IMR-90 (cell line): ENCODE data around the gene ZNF549. TPM values are rescaled to one million over a fixed set of nuclear protein-coding genes. Genes with fewer than 3 reads are reported as not detected.

Experiments
- ATAC-seq: fragments of 200-7000 bp; cut with Tn5 transposase; 2 replicates; pipeline ENCODE4 v1.9.1; 2020; ENCODE audit warnings: low read depth, mild to moderate bottlenecking, moderate library complexity
- BruUV-seq: library from RNA; stranded (reverse); fragments of 400-500 nt; replicated peaks from 2 replicates; lab custom pipeline; 2021; lab: Mats Ljungman, UMichigan
- CTCF ChIA-PET: fragments of 300-600 bp; formaldehyde crosslinking; extraction: SDS; loops from one replicate; lab custom pipeline; 2021; ENCODE audit warnings: antibody characterized with exemption; lab: Yijun Ruan, JAX
- POLR2A ChIA-PET: fragments of 300-600 bp; sonication (Branson Sonifier 250); formaldehyde crosslinking; loops from one replicate; lab custom pipeline; 2022; ENCODE audit warnings: antibody characterized with exemption; ENCODE audit not compliant: unreplicated experiment; lab: Charles Lee
- DNase-seq: peaks from one replicate; pipeline ENCODE4 v3.0.0; 2013
- H2AFZ ChIP-seq: replicated peaks from 2 replicates; pipeline ENCODE3; 2013; ENCODE audit warnings: low read length, mild to moderate bottlenecking; ENCODE audit not compliant: poor library complexity
- H2AK5ac ChIP-seq: 2 replicates; pipeline ENCODE4 v1.6.1; 2013; ENCODE audit warnings: low read depth, low read length, inconsistent platforms
- H2AK9ac ChIP-seq: replicated peaks from 2 replicates; pipeline ENCODE3; 2013; ENCODE audit warnings: mild to moderate bottlenecking, low read depth, low read length, moderate library complexity; ENCODE audit not compliant: poor library complexity
- H2BK120ac ChIP-seq: 2 replicates; pipeline ENCODE4 v1.6.1; 2013; ENCODE audit warnings: low read depth, low read length, inconsistent platforms
- H2BK15ac ChIP-seq: 3 replicates; pipeline ENCODE4 v1.6.1; 2013; ENCODE audit warnings: low read depth, low read length, inconsistent platforms
- H2BK20ac ChIP-seq: 2 replicates; pipeline ENCODE4 v1.6.1; 2013; ENCODE audit warnings: low read depth, mild to moderate bottlenecking, inconsistent platforms, low read length, moderate library complexity
- H2BK5ac ChIP-seq: 2 replicates; pipeline ENCODE4 v1.6.1; 2013; ENCODE audit warnings: mild to moderate bottlenecking, low read depth, low read length, inconsistent platforms; ENCODE audit not compliant: poor library complexity, severe bottlenecking
- H3K14ac ChIP-seq: replicated peaks from 2 replicates; pipeline ENCODE4 v1.6.1; 2013; ENCODE audit warnings: low read depth, low read length, inconsistent platforms
- H3K18ac ChIP-seq: 2 replicates; pipeline ENCODE4 v1.6.1; 2013; ENCODE audit warnings: low read depth, low read length, control low read depth
- H3K23ac ChIP-seq: 2 replicates; pipeline ENCODE4 v1.6.1; 2013; ENCODE audit warnings: low read depth, low read length, inconsistent platforms
- H3K27ac ChIP-seq: 2 replicates; pipeline ENCODE4 v1.5.1; 2013; ENCODE audit warnings: mild to moderate bottlenecking, control low read depth, low read length; ENCODE audit not compliant: insufficient read depth
- H3K27me3 ChIP-seq: 2 replicates; pipeline ENCODE4 v1.6.1; 2013; ENCODE audit warnings: low read length; ENCODE audit not compliant: control insufficient read depth, insufficient read depth
- H3K36me3 ChIP-seq: 2 replicates; pipeline ENCODE4 v1.6.1; 2013; ENCODE audit warnings: low read length, mixed read lengths; ENCODE audit not compliant: control insufficient read depth, insufficient read depth
- H3K4ac ChIP-seq: 2 replicates; pipeline ENCODE4 v1.6.1; 2013; ENCODE audit warnings: low read depth, low read length, inconsistent platforms
- H3K4me1 ChIP-seq: 2 replicates; pipeline ENCODE4 v1.6.1; 2013; ENCODE audit warnings: low read length, mixed read lengths; ENCODE audit not compliant: control insufficient read depth, insufficient read depth
- H3K4me2 ChIP-seq: 2 replicates; pipeline ENCODE4 v1.6.1; 2013; ENCODE audit warnings: low read depth, mild to moderate bottlenecking, control low read depth, low read length, moderate library complexity
- H3K4me3 ChIP-seq: 2 replicates; pipeline ENCODE4 v1.5.1; 2013; ENCODE audit warnings: low read depth, mild to moderate bottlenecking, control low read depth, low read length, moderate library complexity; ENCODE audit not compliant: insufficient read depth
- H3K56ac ChIP-seq: 2 replicates; pipeline ENCODE4 v1.6.1; 2013; ENCODE audit warnings: low read length, inconsistent platforms; ENCODE audit not compliant: insufficient read depth; ENCODE audit errors: extremely low read depth
- H3K79me1 ChIP-seq, 2 experiments: 2 replicates each; pipeline ENCODE4 v1.6.1; 2013; ENCODE audit warnings: low read length in 2 of 2, inconsistent platforms in 1 of 2, low read depth in 1 of 2
- H3K9ac ChIP-seq: 2 replicates; pipeline ENCODE4 v1.6.1; 2013; ENCODE audit warnings: low read depth, low read length, control low read depth
- H3K9me1 ChIP-seq: 2 replicates; pipeline ENCODE4 v1.6.1; 2013; ENCODE audit warnings: low read length, inconsistent platforms; ENCODE audit not compliant: insufficient read depth
- H3K9me3 ChIP-seq: 2 replicates; pipeline ENCODE4 v1.6.1; 2013; ENCODE audit warnings: low read length; ENCODE audit not compliant: control insufficient read depth, insufficient read depth
- H4K20me1 ChIP-seq: 2 replicates; pipeline ENCODE4 v1.6.1; 2013; ENCODE audit warnings: low read length, inconsistent platforms; ENCODE audit not compliant: insufficient read depth
- H4K5ac ChIP-seq: 2 replicates; pipeline ENCODE4 v1.6.1; 2013; ENCODE audit warnings: mild to moderate bottlenecking, low read depth, low read length, control low read depth
- H4K8ac ChIP-seq, 2 experiments: 2 replicates each; pipeline ENCODE4 v1.6.1; 2013; ENCODE audit warnings: low read depth in 2 of 2, low read length in 2 of 2, control low read depth in 1 of 2, inconsistent platforms in 1 of 2
- H4K91ac ChIP-seq: 2 replicates; pipeline ENCODE4 v1.6.1; 2013; ENCODE audit warnings: low read depth, low read length, inconsistent platforms; ENCODE audit not compliant: insufficient read depth
- CEBPB ChIP-seq: IDR thresholded peaks from 2 replicates; pipeline ENCODE4 v1.6.1; 2012; ENCODE audit warnings: low read depth, low read length, improper control_type of control experiment
- CTCF ChIP-seq: conservative IDR thresholded peaks from 2 replicates; pipeline ENCODE4 v1.5.1; 2012; ENCODE audit warnings: mild to moderate bottlenecking, low read depth, low read length, improper control_type of control experiment
- FOS ChIP-seq: fragments of 150-350 bp; IDR thresholded peaks from 2 replicates; pipeline ENCODE4 v1.6.1; 2016; ENCODE audit warnings: low read depth, low read length
- MAFK ChIP-seq: IDR thresholded peaks from 2 replicates; pipeline ENCODE4 v1.6.1; 2012; ENCODE audit warnings: low read depth, low read length, improper control_type of control experiment
- MAZ ChIP-seq: IDR thresholded peaks from 2 replicates; pipeline ENCODE4 v1.6.1; 2012; ENCODE audit warnings: low read depth, mild to moderate bottlenecking, low read length, improper control_type of control experiment, moderate library complexity, borderline replicate concordance
- POLR2A ChIP-seq: IDR thresholded peaks from 2 replicates; pipeline ENCODE4 v1.6.1; 2012; ENCODE audit warnings: mild to moderate bottlenecking, low read depth, low read length
- RAD21 ChIP-seq: IDR thresholded peaks from 2 replicates; pipeline ENCODE4 v1.6.1; 2012; ENCODE audit warnings: low read length, improper control_type of control experiment
- RCOR1 ChIP-seq: IDR thresholded peaks from 2 replicates; pipeline ENCODE4 v1.6.1; 2012; ENCODE audit warnings: mild to moderate bottlenecking, low read length, improper control_type of control experiment; ENCODE audit not compliant: insufficient replicate concordance
- RFX5 ChIP-seq: IDR thresholded peaks from 2 replicates; pipeline ENCODE4 v1.8.0; 2012; ENCODE audit warnings: low read depth, mild to moderate bottlenecking, low read length, moderate library complexity
- SMC3 ChIP-seq: fragments of 150-350 bp; IDR thresholded peaks from 2 replicates; pipeline ENCODE4 v1.6.1; 2016; ENCODE audit warnings: low read depth, mild to moderate bottlenecking, antibody characterized with exemption, low read length, moderate library complexity
- USF2 ChIP-seq: fragments of 150-350 bp; IDR thresholded peaks from 2 replicates; pipeline ENCODE4 v1.6.1; 2017; ENCODE audit warnings: mild to moderate bottlenecking, antibody characterized with exemption, low read length, low read depth
- WGBS, 2 experiments: methylation state at CpG; one replicate each; pipeline versions ENCODE4 v1.1.5 to v1.1.7; 2013; ENCODE audit warnings: missing lambda C conversion rate in 2 of 2; ENCODE audit not compliant: insufficient read length in 1 of 2; ENCODE audit errors: extremely low coverage in 2 of 2; 5-methylcytosine and 5-hydroxymethylcytosine counted together
- dilution Hi-C: fragments of 300-500 bp; cut with HindIII; formaldehyde crosslinking; loops from one replicate; pipeline ENCODE4 v1.14.3; 2018; ENCODE audit warnings: low sequenced_read_pairs; ENCODE audit not compliant: unreplicated experiment
- in situ Hi-C: fragments of 300-500 bp; cut with MboI; formaldehyde crosslinking; loops from 3 replicates; pipeline ENCODE4 v1.14.3; 2019; ENCODE audit warnings: low sequenced_read_pairs, inconsistent platforms, mixed read lengths
- intact Hi-C: fragments of 100-400 bp; cut with micrococcal nuclease; formaldehyde crosslinking; loops from 2 replicates; pipeline ENCODE4 v1.10.0; 2022
- polyA plus RNA-seq, 3 experiments: library from polyadenylated mRNA; depleted of rRNA; stranded (reverse); fragments of >200 nt; gene quantifications; 2 replicates each; pipeline ENCODE4 v1.2.3, GENCODE V29; 2012; ENCODE audit warnings: low replicate concordance in 1 of 3
- total RNA-seq: library from RNA; depleted of rRNA; stranded (reverse); fragments of >200 nt; gene quantifications from 2 replicates; pipeline ENCODE4 v1.2.3, GENCODE V29; 2012

Gene ZNF549
- total and polyA plus RNA-seq, 2 of the 4 experiments (the other 2 are of a cell fraction) = 2.4 to 8.6 TPM

GRCh38 chr19:57578487-57579205, 51.5 kb downstream of the ZNF549 start, which contains the start of gene ZNF416:
Gene ZNF416, minus strand, starts transcription at chr19:57578911. Its CDS starts 207 bp downstream, at chr19:57578704.
- Histone ChIP-seq H4K8ac (peak within 1 kb of the TSS; percentile 36 to 94), H3K56ac (no peak within 1 kb of the TSS; the same call in none of the 2 replicates), H3K36me3 (peaks cover 36% of the 10 kb centered on the region), H3K27me3 (no peaks in the 10 kb centered on the region), H3K27ac (peak within 1 kb of the TSS; percentile 21), H2AFZ (peak within 1 kb of the TSS; percentile 99), H3K4me3 (peak within 1 kb of the TSS; percentile 66), H4K5ac (peak within 1 kb of the TSS; percentile 58), H3K4ac (peak within 1 kb of the TSS; percentile 40), H3K14ac (peak within 1 kb of the TSS; percentile 78), H2AK9ac (peak within 1 kb of the TSS; percentile 74), H3K79me1 (peaks cover 23 to 33% of the 10 kb centered on the region in 2 experiments), H3K4me1 (peaks cover 2% of the 10 kb centered on the region; the same call in 1 of the 2 replicates), H2BK5ac (peak within 1 kb of the TSS; percentile 2), H3K18ac (no peak within 1 kb of the TSS), H4K20me1 (no peaks in the 10 kb centered on the region), H2BK20ac (no peak within 1 kb of the TSS), H3K9me3 (peaks cover 47% of the 10 kb centered on the region), H2BK120ac (0 out of 2 replicates have a peak within 1 kb of the TSS, but pooled peaks have one; percentile 10), H3K9ac (peak within 1 kb of the TSS; percentile 74), H3K23ac (peak within 1 kb of the TSS; percentile 79), H4K91ac (no peak within 1 kb of the TSS), H2AK5ac (peak within 1 kb of the TSS; percentile 85), H2BK15ac (no peak within 1 kb of the TSS), H3K9me1 (peaks cover 5% of the 10 kb centered on the region; the same call in 1 of the 2 replicates), H3K4me2 (peak within 1 kb of the TSS; percentile 95)
- WGBS, 2 experiments = 0% methylated on average over 43 of the region's 62 CpGs; no CpG with 5 or more reads in 1 of the 2 experiments
- BruUV-seq = no TSS peak
- DNase-seq (peak; percentile 99), ATAC-seq (peak; percentile 95)
- CTCF ChIA-PET = no interaction called here
- TF ChIP-seq USF2 (no peak), FOS (no peak), RFX5 (no peak), RCOR1 (no peak), MAFK (no peak), MAZ (peak; percentile 45; the same call in 1 of the 2 replicates), RAD21 (no peak), CEBPB (no peak), CTCF (peak; percentile 39), SMC3 (no peak), POLR2A (no peak)
- intact Hi-C loops (loop anchor here (2.0 kb wide), 2 partner anchors 54 to 576 kb away; partner anchors contain the start of gene ZNF211), in situ Hi-C loops (no loop called here), dilution Hi-C loops (no loop called here)
- POLR2A ChIA-PET = no interaction called here
